Endodermal cell (in vitro differentiated cells): ENCODE measurements around the gene C3orf62. TPM values are rescaled to one million over a fixed set of nuclear protein-coding genes. Genes with fewer than 3 reads are reported as not detected.

Experiments used
- DNase-seq: peaks from one replicate; pipeline ENCODE4 v3.0.0-alpha.2; 2017
- H3K27ac ChIP-seq: 2 replicates; pipeline ENCODE4 v1.5.1; 2013; ENCODE audit warnings: mild to moderate bottlenecking, low read depth, low read length, moderate library complexity
- H3K27me3 ChIP-seq: 2 replicates; pipeline ENCODE4 v1.6.1; 2013; ENCODE audit warnings: mild to moderate bottlenecking, low read length, moderate library complexity; ENCODE audit not compliant: insufficient read depth, control insufficient read depth, poor library complexity, severe bottlenecking
- H3K36me3 ChIP-seq: 2 replicates; pipeline ENCODE4 v1.7.0; 2013; ENCODE audit warnings: mild to moderate bottlenecking, low read length, moderate library complexity; ENCODE audit not compliant: control insufficient read depth, insufficient read depth
- H3K4me1 ChIP-seq: one replicate; pipeline ENCODE4 v1.7.0; 2013; ENCODE audit warnings: low read length; ENCODE audit not compliant: control insufficient read depth, insufficient read depth
- H3K4me3 ChIP-seq: 2 replicates; pipeline ENCODE4 v1.5.1; 2013; ENCODE audit warnings: mild to moderate bottlenecking, low read length, moderate library complexity
- H3K9ac ChIP-seq: 2 replicates; pipeline ENCODE4 v1.6.1; 2013; ENCODE audit warnings: mild to moderate bottlenecking, low read length, moderate library complexity; ENCODE audit not compliant: poor library complexity, severe bottlenecking; ENCODE audit errors: extremely low read depth
- H3K9me3 ChIP-seq: 2 replicates; pipeline ENCODE4 v1.6.1; 2013; ENCODE audit warnings: mild to moderate bottlenecking, low read length, moderate library complexity; ENCODE audit not compliant: control insufficient read depth
- H3K27ac Mint-ChIP-seq: 2 replicates; pipeline ENCODE4 v1.8.0; 2020; ENCODE audit warnings: mixed read lengths
- H3K27me3 Mint-ChIP-seq: 2 replicates; pipeline ENCODE4 v1.8.0; 2021; ENCODE audit warnings: mild to moderate bottlenecking, mixed read lengths; ENCODE audit not compliant: insufficient read depth
- H3K36me3 Mint-ChIP-seq: 2 replicates; pipeline ENCODE4 v1.8.0; 2020; ENCODE audit warnings: low read depth, mixed read lengths
- H3K4me1 Mint-ChIP-seq: 2 replicates; pipeline ENCODE4 v1.8.0; 2020; ENCODE audit warnings: mixed read lengths
- H3K4me3 Mint-ChIP-seq: 2 replicates; pipeline ENCODE4 v1.8.0; 2020; ENCODE audit warnings: mild to moderate bottlenecking, moderate library complexity, mixed read lengths
- H3K9me3 Mint-ChIP-seq: 2 replicates; pipeline ENCODE4 v1.8.0; 2020; ENCODE audit warnings: mild to moderate bottlenecking, mixed read lengths
- WGBS, 2 experiments: methylation state at CpG; one replicate each; pipeline versions ENCODE4 v1.1.5 to v1.1.7; 2013; ENCODE audit warnings: missing lambda C conversion rate in 2 of 2, mixed read lengths in 1 of 2; ENCODE audit not compliant: insufficient coverage in 1 of 2, insufficient read length in 1 of 2; 5-methylcytosine and 5-hydroxymethylcytosine counted together
- microRNA-seq: library from miRNA; unstranded; fragments of <30 nt; microRNA quantifications from one replicate; pipeline ENCODE4 v1.2.0, GENCODE V29; 2020; ENCODE audit warnings: borderline microRNAs expressed
- total RNA-seq, 2 donors: library from RNA; stranded (reverse); fragmentation: NEBNext Ultra II Directional in 1 of 2; extraction: Animal tissue kit (Norgen Biotek cat#: 25700) in 1 of 2; gene quantifications; 2 replicates in 1 of 2; 3 replicates in 1 of 2; pipeline ENCODE4 v1.2.1, GENCODE V29; 2021
- TF ChIP-seq, protein P1 (sequence below): fragments of 200-600 bp; sonication (generic); conservative IDR thresholded peaks from 2 replicates; pipeline ENCODE4 v1.5.0; 2021; ENCODE audit warnings: antibody characterized with exemption, mild to moderate bottlenecking

Gene C3orf62
- total RNA-seq, 2 donors from 2014 or later = 3.6 to 4.8 TPM

DNA sequence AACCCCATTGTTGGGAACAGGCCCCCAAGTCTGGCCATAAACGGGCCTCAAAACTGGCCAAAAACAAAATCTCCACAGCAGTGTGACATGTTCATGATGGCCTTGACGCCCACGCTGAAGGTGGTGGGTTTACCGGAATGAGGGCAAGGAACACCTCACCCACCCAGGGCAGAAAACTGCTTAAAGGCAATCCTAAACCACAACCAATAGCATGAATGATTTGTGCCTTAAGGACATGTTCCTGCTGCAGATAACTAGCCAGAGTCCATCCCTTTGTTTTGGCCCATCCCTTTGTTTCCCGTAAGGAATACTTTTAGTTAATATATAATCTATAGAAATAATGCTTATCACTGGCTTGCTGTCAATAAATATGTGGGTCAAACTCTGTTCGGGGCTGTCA, 57.9 kb downstream of the C3orf62 start:
- Mint-ChIP-seq H3K4me1 (no peaks in the 10 kb centered on the region), H3K36me3 (peaks cover 6% of the 10 kb centered on the region), H3K27me3 (peaks cover 8% of the 10 kb centered on the region), H3K9me3 (peaks cover 54% of the 10 kb centered on the region), H3K4me3 (no peak overlapping the region), H3K27ac (no peak overlapping the region)
- H3K4me3 ChIP-seq = no peak overlapping the region
- H3K27me3 ChIP-seq = no peaks in the 10 kb centered on the region
- H3K9ac ChIP-seq = no peak overlapping the region
- H3K4me1 ChIP-seq = no peaks in the 10 kb centered on the region
- peaks cover 18% of the 10 kb centered on the region for H3K9me3 ChIP-seq
- TF ChIP-seq, protein P1, sequence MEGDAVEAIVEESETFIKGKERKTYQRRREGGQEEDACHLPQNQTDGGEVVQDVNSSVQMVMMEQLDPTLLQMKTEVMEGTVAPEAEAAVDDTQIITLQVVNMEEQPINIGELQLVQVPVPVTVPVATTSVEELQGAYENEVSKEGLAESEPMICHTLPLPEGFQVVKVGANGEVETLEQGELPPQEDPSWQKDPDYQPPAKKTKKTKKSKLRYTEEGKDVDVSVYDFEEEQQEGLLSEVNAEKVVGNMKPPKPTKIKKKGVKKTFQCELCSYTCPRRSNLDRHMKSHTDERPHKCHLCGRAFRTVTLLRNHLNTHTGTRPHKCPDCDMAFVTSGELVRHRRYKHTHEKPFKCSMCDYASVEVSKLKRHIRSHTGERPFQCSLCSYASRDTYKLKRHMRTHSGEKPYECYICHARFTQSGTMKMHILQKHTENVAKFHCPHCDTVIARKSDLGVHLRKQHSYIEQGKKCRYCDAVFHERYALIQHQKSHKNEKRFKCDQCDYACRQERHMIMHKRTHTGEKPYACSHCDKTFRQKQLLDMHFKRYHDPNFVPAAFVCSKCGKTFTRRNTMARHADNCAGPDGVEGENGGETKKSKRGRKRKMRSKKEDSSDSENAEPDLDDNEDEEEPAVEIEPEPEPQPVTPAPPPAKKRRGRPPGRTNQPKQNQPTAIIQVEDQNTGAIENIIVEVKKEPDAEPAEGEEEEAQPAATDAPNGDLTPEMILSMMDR = no peak
- no peaks in the 10 kb centered on the region for H3K36me3 ChIP-seq
- no peak overlapping the region for H3K27ac ChIP-seq
- 92 to 100% methylated on average over 1 to 5 of the region's 6 CpGs for WGBS, 2 experiments
- DNase-seq = no peak

Small RNA genes within 50 kb of the gene (microRNA-seq; reads per million reads assigned to microRNA genes)
- gene MIR4271 = not detected

Other genes with a start within 250 kb of the C3orf62 start
- 100 to 1,000 TPM; 180 to 195 TPM for gene IMPDH2, start 247.8 kb downstream of the C3orf62 start, total RNA-seq
- gene QRICH1, start 183.2 kb downstream of the C3orf62 start, total RNA-seq = 100 to 1,000 TPM; 127 to 155 TPM
- 100 to 1,000 TPM; 314 to 358 TPM for gene QARS1, start 172.5 kb downstream of the C3orf62 start, total RNA-seq
- gene USP19, start 156.4 kb downstream of the C3orf62 start, total RNA-seq = 10 to 100 TPM; 61.5 to 63.2 TPM
- 10 to 100 TPM; 83.6 to 97.8 TPM for gene LAMB2, start 144.2 kb downstream of the C3orf62 start, total RNA-seq
- gene CCDC71, start 110.9 kb downstream of the C3orf62 start, total RNA-seq = 10 to 100 TPM; 23.4 to 25.7 TPM
- gene KLHDC8B, start 105.6 kb downstream of the C3orf62 start, total RNA-seq = 10 to 100 TPM; 33.5 to 36.1 TPM
- gene USP4, start 62.8 kb upstream of the C3orf62 start, total RNA-seq = 10 to 100 TPM; 48.3 to 48.9 TPM
- 100 to 1,000 TPM; 178 to 195 TPM for gene GPX1, start 81.1 kb upstream of the C3orf62 start, total RNA-seq
- 100 to 1,000 TPM; 359 to 371 TPM for gene RHOA, start 134.7 kb upstream of the C3orf62 start, total RNA-seq
- gene TCTA, start 135.2 kb upstream of the C3orf62 start, total RNA-seq = 10 to 100 TPM in 1 of 2 donors, 1 to 10 TPM in 1; 6.3 to 11.2 TPM
- 10 to 100 TPM; 44.4 to 51.7 TPM for gene AMT, start 145.2 kb upstream of the C3orf62 start, total RNA-seq
- gene NICN1, start 152.1 kb upstream of the C3orf62 start, total RNA-seq = 10 to 100 TPM; 10.4 to 19.6 TPM
- gene DAG1, start 193.0 kb upstream of the C3orf62 start, total RNA-seq = 100 to 1,000 TPM; 145 to 176 TPM